ENCODE data around the gene HAL.
A peak's percentile ranks its signal among the peaks of the same experiment; 100 is the strongest.

The HAL gene

GRCh38 chr12:95996034-95996658 is at the start of gene HAL:
HAL (minus strand) TSS chr12:95996344; CDS start chr12:95995910, 434 bp downstream.
- TF ChIP-seq, protein P1, sequence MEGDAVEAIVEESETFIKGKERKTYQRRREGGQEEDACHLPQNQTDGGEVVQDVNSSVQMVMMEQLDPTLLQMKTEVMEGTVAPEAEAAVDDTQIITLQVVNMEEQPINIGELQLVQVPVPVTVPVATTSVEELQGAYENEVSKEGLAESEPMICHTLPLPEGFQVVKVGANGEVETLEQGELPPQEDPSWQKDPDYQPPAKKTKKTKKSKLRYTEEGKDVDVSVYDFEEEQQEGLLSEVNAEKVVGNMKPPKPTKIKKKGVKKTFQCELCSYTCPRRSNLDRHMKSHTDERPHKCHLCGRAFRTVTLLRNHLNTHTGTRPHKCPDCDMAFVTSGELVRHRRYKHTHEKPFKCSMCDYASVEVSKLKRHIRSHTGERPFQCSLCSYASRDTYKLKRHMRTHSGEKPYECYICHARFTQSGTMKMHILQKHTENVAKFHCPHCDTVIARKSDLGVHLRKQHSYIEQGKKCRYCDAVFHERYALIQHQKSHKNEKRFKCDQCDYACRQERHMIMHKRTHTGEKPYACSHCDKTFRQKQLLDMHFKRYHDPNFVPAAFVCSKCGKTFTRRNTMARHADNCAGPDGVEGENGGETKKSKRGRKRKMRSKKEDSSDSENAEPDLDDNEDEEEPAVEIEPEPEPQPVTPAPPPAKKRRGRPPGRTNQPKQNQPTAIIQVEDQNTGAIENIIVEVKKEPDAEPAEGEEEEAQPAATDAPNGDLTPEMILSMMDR (IDR thresholded peaks at IDR 0.05; ENCODE audit: low read depth, low read length) = no peak
- no peak within 1 kb of the TSS for H3K4me3 ChIP-seq (ENCODE audit: low read depth, low read length)
- DNase-seq (ENCODE audit: low read depth, low spot score) = no peak
- in situ Hi-C loops (cut with HindIII; ENCODE audit: low sequenced_read_pairs) = no loop called here

GRCh38 chr12:96045566-96045965 is 49.4 kb upstream of the HAL start:
- no peak for DNase-seq (ENCODE audit: low read depth, low spot score)
- in situ Hi-C loops (cut with HindIII; ENCODE audit: low sequenced_read_pairs) = no loop called here
- TF ChIP-seq, protein P1 (IDR thresholded peaks at IDR 0.05; ENCODE audit: low read depth, low read length) = no peak
- H3K4me3 ChIP-seq (ENCODE audit: low read depth, low read length) = no peak overlapping the region

DNA sequence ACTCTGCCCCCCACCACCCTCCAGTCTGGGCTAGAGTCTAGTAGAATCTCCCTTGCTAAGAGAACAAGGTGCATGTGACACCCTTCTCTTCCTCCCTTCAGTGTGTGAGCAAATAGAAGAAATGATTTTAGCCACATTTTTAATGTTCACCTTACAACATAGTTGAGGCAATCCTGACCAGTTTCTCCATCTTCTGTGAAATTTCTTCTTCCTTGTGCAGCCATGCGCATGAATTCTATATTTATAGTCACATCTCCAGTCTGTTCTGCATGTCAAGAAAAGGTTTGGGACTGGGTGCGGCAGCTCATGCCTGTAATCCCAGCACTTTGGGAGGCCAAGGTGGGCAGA is 48.8 kb upstream of the HAL start:
- no peak for DNase-seq (ENCODE audit: low read depth, low spot score)
- in situ Hi-C loops (cut with HindIII; ENCODE audit: low sequenced_read_pairs) = no loop called here
- no peak overlapping the region for H3K4me3 ChIP-seq (ENCODE audit: low read depth, low read length)
- TF ChIP-seq, protein P1 (IDR thresholded peaks at IDR 0.05; ENCODE audit: low read depth, low read length) = no peak

DNA sequence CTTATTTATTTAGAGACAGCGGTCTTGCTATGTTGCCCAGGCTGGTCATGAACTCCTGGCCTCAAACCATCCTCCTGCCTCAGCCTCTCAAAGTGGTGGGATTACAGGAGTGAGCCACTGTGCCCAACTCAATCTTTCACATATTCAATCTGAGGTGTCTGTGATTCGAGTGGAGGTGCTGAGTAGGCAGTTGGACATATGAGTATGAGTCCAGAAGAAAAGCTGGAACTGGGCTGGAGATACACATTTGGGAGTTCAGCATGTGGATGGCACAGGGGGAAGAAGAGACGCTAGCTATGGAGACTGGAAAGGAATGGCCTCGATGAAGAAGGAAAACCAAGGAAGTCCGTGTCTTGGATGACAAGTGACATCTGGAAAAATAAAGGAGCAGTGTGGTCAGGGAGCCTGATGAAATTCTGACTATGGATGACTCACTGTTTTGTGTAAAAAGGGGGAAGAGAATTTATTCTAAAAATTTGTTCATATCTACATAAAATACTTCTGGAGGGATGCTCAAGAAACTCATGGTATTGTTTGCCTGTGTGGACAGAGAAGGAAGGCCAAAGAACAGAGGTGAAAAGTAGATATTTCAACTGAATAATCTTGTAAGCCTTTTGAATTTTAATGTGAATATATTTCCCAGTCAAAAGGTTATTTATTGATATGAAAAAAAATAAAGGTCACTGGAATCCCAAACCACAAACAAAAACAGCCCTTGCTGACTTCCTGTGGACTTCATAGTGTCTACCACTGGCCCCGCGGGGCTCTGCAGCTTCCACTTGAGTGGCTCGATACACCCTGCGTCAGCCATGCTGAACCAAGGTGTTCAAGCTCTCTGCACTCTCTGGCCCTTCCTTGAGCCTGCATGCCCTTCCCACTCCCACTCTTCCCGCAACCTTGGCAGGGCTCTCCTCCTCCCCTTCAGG is 48.1 kb upstream of the HAL start:
- no peak overlapping the region for H3K4me3 ChIP-seq (ENCODE audit: low read depth, low read length)
- peak; percentile 42 for DNase-seq (ENCODE audit: low read depth, low spot score)
- TF ChIP-seq, protein P1 (IDR thresholded peaks at IDR 0.05; ENCODE audit: low read depth, low read length) = no peak
- in situ Hi-C loops (cut with HindIII; ENCODE audit: low sequenced_read_pairs) = no loop called here

DNA sequence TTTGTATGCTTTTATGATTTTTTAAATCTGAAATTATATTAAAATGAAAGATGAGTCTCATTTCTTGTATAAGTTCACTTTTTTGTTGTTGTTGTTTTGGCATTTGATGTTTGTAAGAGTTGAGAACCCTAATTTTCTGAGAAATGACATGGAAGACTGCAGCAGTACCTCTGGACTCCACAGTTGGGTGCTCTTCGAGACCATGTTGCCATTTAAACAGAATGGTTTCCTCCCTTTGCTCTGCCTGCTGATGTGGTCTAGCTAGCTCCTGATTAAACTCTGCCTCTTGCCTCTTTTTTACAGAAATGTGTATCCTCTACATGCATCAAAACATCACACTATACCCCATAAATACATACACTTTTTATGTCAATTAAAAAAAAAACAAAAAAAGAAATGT is 45.0 kb upstream of the HAL start:
- in situ Hi-C loops (cut with HindIII; ENCODE audit: low sequenced_read_pairs) = no loop called here
- TF ChIP-seq, protein P1 (IDR thresholded peaks at IDR 0.05; ENCODE audit: low read depth, low read length) = no peak
- no peak for DNase-seq (ENCODE audit: low read depth, low spot score)
- H3K4me3 ChIP-seq (ENCODE audit: low read depth, low read length) = no peak overlapping the region

- DNase-seq (ENCODE audit: low read depth, low spot score) = no peak
- in situ Hi-C loops (cut with HindIII; ENCODE audit: low sequenced_read_pairs) = no loop called here
- TF ChIP-seq, protein P1 (IDR thresholded peaks at IDR 0.05; ENCODE audit: low read depth, low read length) = no peak
- no peak overlapping the region for H3K4me3 ChIP-seq (ENCODE audit: low read depth, low read length)
Measured at GRCh38 chr12:96040305-96041133, 44.4 kb upstream of the HAL start.
